SJCRH30 (cell line): Measurements from ENCODE around the gene MYRFL. TPM values are rescaled to one million over a fixed set of nuclear protein-coding genes. Genes with fewer than 3 reads are reported as not detected.
"Not testable (repeated sequence)": the region's sequence is repeated elsewhere in the genome, so short reads cannot be mapped to it uniquely, and the experiment has no call there.

ENCODE experiments used
- DNase-seq, 2 experiments: peaks; one replicate each; pipeline ENCODE4 v3.0.0-alpha.2; 2015 to 2020
- H3K27ac ChIP-seq: fragments of 250-450 bp; sonication (Bioruptor Pico); 2 replicates; pipeline ENCODE4 v1.5.1; 2020; ENCODE audit warnings: mild to moderate bottlenecking, moderate library complexity
- H3K27me3 ChIP-seq: fragments of 250-450 bp; sonication (Bioruptor Pico); 2 replicates; pipeline ENCODE4 v1.5.1; 2020; ENCODE audit warnings: mild to moderate bottlenecking, moderate library complexity
- H3K36me3 ChIP-seq: fragments of 250-450 bp; sonication (Bioruptor Pico); 2 replicates; pipeline ENCODE4 v1.5.1; 2020; ENCODE audit warnings: mild to moderate bottlenecking, moderate library complexity
- H3K4me1 ChIP-seq: fragments of 250-450 bp; sonication (Bioruptor Pico); 2 replicates; pipeline ENCODE4 v1.5.1; 2020; ENCODE audit warnings: mild to moderate bottlenecking, moderate library complexity
- H3K4me3 ChIP-seq: fragments of 250-450 bp; sonication (Bioruptor Pico); 2 replicates; pipeline ENCODE4 v1.5.1; 2020; ENCODE audit warnings: mild to moderate bottlenecking, moderate library complexity
- H3K9me3 ChIP-seq: fragments of 250-450 bp; sonication (Bioruptor Pico); replicated peaks from 2 replicates; pipeline ENCODE4 v1.5.1; 2020; ENCODE audit warnings: mild to moderate bottlenecking, moderate library complexity
- total RNA-seq: library from RNA; depleted of rRNA; stranded (reverse); fragments of >200 nt; shearing (Covaris generic); gene quantifications from 2 replicates; pipeline ENCODE4 v1.2.3, GENCODE V29; 2014

MYRFL gene
- total RNA-seq, 1 experiment from 2014 or later, result not detected

DNA sequence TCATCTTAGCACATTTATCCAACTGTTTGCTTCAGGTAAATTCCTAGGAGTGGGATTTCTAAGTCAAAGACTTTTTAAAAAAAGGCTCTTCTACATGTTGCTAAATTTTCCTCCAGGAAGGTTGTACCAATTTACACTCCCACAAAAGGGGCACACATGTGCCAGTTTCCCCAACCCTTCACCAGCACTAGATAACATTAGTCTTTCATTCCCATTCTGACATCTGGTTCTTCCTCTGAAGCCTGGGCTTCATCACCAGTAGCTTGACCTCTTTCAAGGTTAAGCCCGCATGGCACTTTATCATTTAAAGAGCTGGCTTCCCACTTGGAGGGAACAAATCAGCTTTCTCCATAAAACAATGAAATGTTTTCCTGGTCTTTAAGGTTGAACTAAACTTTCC lies 168.4 kb downstream of the MYRFL start:
- Histone ChIP-seq H3K36me3 (no peaks in the 10 kb centered on the region), H3K4me1 (peaks cover 17% of the 10 kb centered on the region), H3K27me3 (no peaks in the 10 kb centered on the region), H3K9me3 (peaks cover 6% of the 10 kb centered on the region; the same call in 1 of the 2 replicates), H3K4me3 (no peak overlapping the region), H3K27ac (no peak overlapping the region)
- no peak for DNase-seq

DNA sequence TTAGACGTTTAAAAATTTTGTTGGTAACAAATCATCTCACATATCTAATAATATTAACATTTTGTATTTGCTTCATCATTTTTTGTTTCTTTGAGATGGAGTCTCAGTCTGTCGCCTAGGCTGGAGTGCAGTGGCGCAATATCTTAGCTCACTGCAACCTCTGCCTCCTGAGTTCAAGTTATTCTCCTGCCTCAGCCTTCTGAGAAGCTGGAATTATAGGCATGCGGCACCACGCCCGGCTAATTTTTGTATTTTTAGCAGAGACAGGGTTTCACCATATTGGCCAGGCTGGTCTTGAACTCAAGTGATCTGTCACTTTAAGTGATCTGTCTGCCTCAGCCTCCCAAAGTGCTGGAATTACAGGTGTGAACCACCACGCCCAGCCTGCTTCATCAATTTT lies 169.1 kb downstream of the MYRFL start:
- not testable (repeated sequence) for H3K36me3 ChIP-seq, DNase-seq, H3K27me3 ChIP-seq, H3K4me3 ChIP-seq, H3K27ac ChIP-seq, H3K9me3 ChIP-seq
- H3K4me1 ChIP-seq, result peaks cover 14% of the 10 kb centered on the region

DNA sequence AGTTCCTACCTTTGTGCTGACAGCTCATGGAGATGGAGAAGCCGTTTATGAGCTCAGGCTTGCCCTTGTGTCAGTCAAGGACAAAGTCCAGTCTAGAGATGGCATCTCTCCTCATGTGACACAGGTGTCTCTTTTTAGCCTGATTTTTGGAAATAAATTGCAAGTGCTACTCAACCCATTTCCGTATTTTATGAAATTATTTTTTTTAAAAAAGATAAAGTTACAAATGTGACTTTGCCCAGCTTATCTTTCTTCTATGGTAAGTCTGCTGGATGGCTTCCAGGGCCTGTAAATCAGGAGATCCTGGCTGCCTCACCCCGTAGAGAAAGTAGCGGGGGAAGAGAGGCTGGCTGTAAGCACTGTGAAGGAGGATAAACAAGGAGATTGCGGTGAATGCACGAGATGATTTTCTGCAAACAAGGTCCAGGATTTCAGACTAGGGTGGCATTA lies 169.7 kb downstream of the MYRFL start:
- Histone ChIP-seq H3K4me3 (no peak overlapping the region), H3K9me3 (peaks cover 6% of the 10 kb centered on the region; the same call in 1 of the 2 replicates), H3K36me3 (no peaks in the 10 kb centered on the region), H3K27me3 (no peaks in the 10 kb centered on the region), H3K4me1 (peaks cover 14% of the 10 kb centered on the region), H3K27ac (no peak overlapping the region)
- no peak for DNase-seq

DNA sequence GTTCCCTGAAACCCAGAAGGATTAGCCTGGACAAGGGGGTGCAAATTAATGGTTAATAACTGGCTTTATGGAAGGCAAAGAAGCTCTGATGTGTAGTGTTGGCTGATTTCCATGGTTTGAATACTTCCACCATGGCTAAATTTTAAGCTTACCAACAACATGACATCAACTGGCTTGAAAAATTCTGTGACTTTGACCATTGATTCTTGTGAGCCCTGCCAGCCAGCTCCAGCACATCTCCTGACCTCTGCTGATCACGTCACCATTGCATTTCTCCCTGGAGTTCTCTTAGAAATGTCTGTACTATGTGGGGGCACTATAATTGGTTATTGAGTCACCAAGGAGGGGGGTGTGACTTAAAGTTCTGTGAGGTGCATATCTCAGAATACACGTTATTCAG lies 171.2 kb downstream of the MYRFL start:
- H3K9me3 ChIP-seq, result 0 out of 2 replicates have a peak, but pooled peaks cover 6% of the 10 kb centered on the region
- no peaks in the 10 kb centered on the region for H3K36me3 ChIP-seq
- H3K4me3 ChIP-seq, result no peak overlapping the region
- no peak overlapping the region for H3K27ac ChIP-seq
- H3K4me1 ChIP-seq, result peaks cover 7% of the 10 kb centered on the region
- no peaks in the 10 kb centered on the region for H3K27me3 ChIP-seq
- DNase-seq, result no peak

DNA sequence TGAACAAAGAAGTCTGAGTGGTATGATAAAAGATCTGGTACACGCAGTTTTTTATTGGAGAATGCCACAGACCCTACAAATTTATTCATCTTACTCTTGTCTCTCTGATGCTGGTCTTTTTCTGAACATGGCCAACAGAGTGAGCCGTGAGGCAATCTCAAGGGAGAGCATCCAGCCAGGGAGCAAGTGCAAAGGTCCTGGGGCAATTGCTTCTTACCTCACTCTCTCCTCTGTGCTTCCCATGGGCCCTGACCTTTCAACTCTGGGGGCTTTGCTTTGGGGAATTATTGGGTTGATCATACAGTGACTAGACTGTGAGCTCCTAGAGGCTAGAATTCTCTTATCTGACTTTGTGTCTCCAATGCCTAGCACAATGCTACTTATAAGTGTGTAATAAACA lies 171.7 kb downstream of the MYRFL start:
- no peaks in the 10 kb centered on the region for H3K36me3 ChIP-seq
- peaks cover 3% of the 10 kb centered on the region for H3K4me1 ChIP-seq
- H3K4me3 ChIP-seq, result no peak overlapping the region
- no peak for DNase-seq
- H3K9me3 ChIP-seq, result 0 out of 2 replicates have a peak, but pooled peaks cover 6% of the 10 kb centered on the region
- no peak overlapping the region for H3K27ac ChIP-seq
- no peaks in the 10 kb centered on the region for H3K27me3 ChIP-seq

DNA sequence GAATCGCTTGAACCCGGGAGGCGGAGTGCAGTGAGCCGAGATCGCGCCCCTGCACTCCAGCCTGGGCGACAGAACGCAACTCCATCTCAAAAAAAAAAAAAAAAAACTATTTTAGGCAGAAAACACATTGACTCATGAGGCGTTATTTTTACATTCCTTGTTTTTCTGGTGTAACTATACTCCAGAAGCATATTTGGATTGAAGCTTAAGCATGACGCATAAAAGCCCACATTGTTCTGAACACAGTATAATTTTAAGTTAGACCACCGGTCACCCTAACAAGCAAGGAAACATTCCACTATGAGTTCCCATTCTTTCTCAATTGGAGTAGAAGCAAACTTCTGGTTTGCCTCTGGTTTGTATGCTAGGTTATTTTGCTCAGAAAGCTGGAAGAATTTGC lies 173.0 kb downstream of the MYRFL start:
- Histone ChIP-seq H3K27me3 (no peaks in the 10 kb centered on the region), H3K36me3 (no peaks in the 10 kb centered on the region), H3K9me3 (0 out of 2 replicates have a peak, but pooled peaks cover 5% of the 10 kb centered on the region), H3K4me1 (peaks cover 10% of the 10 kb centered on the region), H3K4me3 (no peak overlapping the region), H3K27ac (no peak overlapping the region)
- DNase-seq, result no peak

DNA sequence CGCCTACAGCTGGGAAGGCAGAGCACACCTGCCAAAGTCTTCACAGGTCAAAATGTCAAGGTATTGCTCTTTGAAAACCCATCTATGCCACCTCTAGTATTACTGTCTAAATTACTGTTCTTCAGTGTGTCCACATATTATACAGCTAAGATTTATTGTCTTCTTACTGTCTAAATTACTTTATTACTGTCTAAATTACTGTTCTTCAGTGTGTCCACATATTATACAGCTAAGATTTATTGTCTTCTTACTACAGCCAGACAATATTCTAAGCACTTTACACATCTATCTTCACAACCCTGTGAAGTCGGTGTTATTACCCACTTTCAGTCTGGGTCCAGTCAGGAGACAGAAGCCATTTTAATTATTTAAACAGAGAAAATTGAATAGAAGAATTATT lies 173.9 kb downstream of the MYRFL start:
- H3K27ac ChIP-seq, result no peak overlapping the region
- H3K4me3 ChIP-seq, result no peak overlapping the region
- peaks cover 15% of the 10 kb centered on the region for H3K4me1 ChIP-seq
- no peak for DNase-seq
- no peaks in the 10 kb centered on the region for H3K36me3 ChIP-seq
- H3K27me3 ChIP-seq, result no peaks in the 10 kb centered on the region
- H3K9me3 ChIP-seq, result no peaks in the 10 kb centered on the region

DNA sequence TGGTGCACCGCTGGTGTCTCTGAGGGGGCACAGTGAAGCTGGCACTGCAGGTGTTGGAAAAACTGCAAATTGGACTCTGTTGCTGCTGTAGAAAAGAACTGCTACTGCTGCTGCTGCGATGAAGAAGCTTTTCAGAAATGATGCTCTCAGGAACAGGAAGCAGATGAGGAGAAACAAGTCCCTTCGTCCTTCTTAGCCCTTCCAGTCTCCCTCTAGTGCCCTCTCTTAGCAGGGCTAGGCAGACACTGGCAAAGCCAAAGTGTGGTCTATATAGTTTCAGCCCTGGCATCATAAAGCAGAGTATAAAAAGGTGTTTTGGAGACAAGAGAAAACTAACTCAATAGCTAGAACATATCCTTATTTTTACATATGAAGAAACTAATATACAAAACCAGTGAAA lies 174.5 kb downstream of the MYRFL start:
- no peak overlapping the region for H3K4me3 ChIP-seq
- H3K9me3 ChIP-seq, result no peaks in the 10 kb centered on the region
- H3K27me3 ChIP-seq, result no peaks in the 10 kb centered on the region
- H3K27ac ChIP-seq, result no peak overlapping the region
- H3K36me3 ChIP-seq, result no peaks in the 10 kb centered on the region
- no peak for DNase-seq
- H3K4me1 ChIP-seq, result peaks cover 15% of the 10 kb centered on the region

DNA sequence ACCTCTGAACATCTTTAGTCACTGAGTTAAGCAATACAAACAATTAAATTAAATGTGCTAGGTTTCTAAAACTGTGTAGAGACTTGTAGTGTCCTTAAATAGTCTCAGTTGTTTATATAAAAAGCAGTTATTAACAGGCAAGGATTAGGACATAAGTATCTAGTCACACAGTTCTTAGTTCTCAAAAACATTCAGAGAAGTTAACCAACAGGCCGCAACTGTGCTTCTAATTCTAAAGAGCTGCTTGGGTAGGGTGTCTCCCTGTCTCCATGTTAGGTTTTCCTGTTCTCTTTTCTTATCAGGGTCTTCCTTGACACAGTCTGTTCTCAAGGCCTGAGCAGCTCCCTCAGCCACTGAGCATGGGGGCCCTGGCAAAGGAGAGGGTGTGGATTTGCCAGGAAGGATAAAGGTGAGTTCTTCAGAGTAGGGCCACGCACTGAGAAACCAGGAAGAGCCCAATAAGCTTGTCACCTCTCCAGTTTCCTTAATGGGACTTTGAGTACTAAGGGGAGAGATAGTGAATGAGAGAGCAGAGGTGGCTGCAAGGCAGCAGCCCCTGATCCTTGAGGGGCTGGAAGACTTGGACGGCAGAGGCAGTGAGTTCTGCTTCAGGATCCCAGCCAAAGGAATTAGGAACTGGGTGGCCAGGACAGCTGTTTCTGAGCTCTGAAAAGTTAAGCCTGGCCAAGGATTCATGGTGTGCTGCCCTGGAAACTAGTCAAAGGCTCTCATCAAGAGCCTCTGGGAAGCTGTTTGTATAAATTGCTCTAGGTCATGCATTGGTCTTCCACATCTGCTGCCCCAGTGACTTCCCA lies 177.3 kb downstream of the MYRFL start:
- peak; percentile 73 to 88 for DNase-seq
- Histone ChIP-seq H3K36me3 (no peaks in the 10 kb centered on the region), H3K27me3 (no peaks in the 10 kb centered on the region), H3K27ac (peak overlapping the region; percentile 61), H3K4me1 (peaks cover 32% of the 10 kb centered on the region), H3K9me3 (no peaks in the 10 kb centered on the region), H3K4me3 (no peak overlapping the region)

DNA sequence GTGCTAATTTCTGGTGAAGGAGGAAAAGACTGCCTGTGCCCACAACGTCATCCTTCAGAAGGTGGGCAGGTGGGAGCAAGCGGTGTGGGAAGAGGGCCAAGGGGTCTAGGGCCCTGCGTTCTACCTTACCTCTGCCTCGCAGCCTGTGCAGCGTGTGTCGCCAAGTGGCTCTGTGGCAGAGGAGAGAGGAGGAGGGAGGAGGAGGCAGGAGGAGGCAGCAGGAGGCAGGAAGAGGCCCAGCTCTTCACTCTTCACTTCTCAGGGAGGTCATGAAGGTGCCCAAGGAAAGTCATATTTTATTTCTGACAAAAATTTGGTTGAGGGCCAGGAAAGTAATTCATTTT lies 177.9 kb downstream of the MYRFL start:
- H3K27ac ChIP-seq, result peak overlapping the region; percentile 61
- H3K4me1 ChIP-seq, result peaks cover 32% of the 10 kb centered on the region
- H3K9me3 ChIP-seq, result no peaks in the 10 kb centered on the region
- no peak overlapping the region for H3K4me3 ChIP-seq
- H3K36me3 ChIP-seq, result no peaks in the 10 kb centered on the region
- H3K27me3 ChIP-seq, result no peaks in the 10 kb centered on the region
- DNase-seq, result no peak

DNA sequence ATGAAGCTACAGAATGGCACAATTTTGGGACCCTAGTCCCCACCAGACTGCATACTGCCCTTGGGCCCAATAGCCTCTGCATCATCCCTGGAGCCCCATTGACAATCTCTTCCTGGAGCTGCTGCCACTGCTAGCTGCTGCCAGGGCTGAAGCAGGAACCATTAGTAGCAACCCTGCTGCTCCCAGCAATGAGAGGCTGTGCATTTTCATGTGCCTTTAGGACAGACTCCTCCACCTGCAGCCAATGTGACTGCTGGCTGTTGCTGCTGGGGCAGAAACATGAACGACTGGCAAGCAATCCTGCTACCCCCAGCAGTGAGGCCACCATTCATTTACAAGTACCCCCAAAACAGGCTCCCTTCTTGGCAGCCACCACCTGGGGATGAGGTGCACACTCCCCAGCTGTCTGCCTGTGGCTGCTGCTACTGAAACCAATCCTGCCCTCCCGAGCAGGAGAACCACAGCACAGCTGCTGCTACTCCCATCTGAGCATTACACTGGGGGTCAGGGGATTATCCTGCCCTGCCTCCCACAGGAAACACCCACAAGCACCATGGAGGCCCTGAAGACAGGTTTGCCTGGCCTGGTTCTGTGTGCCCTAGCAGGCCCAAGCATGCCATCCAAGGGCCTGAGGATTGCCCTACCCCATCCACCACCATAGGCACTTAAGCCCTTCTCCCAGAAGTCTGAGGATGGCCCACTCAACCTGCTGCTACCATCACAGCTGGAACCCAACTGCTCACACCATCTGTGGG lies 181.0 kb downstream of the MYRFL start:
- H3K36me3 ChIP-seq, result no peaks in the 10 kb centered on the region
- peak; percentile 79 to 82 for DNase-seq
- H3K9me3 ChIP-seq, result no peaks in the 10 kb centered on the region
- no peaks in the 10 kb centered on the region for H3K27me3 ChIP-seq
- H3K27ac ChIP-seq, result no peak overlapping the region
- H3K4me3 ChIP-seq, result no peak overlapping the region
- H3K4me1 ChIP-seq, result peaks cover 32% of the 10 kb centered on the region

DNA sequence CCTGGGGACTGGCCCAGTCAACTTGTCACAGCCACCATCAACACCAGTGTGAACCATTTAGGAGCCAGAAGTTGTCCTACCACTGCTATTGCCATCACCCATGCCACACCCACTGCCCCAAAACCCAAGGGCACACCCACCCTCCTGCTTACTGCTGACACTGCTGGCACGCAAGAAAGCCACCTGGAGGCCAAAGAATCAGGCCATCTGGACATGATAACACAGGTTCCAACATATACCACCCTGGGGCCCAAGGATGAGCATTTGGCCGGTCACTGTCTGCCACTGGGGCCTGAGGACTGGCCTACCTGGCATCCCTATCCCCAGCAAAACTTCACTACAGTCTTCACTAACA lies 181.6 kb downstream of the MYRFL start:
- Histone ChIP-seq H3K27me3 (no peaks in the 10 kb centered on the region), H3K4me3 (no peak overlapping the region), H3K9me3 (no peaks in the 10 kb centered on the region), H3K27ac (no peak overlapping the region), H3K36me3 (no peaks in the 10 kb centered on the region), H3K4me1 (peaks cover 32% of the 10 kb centered on the region)
- no peak for DNase-seq

DNA sequence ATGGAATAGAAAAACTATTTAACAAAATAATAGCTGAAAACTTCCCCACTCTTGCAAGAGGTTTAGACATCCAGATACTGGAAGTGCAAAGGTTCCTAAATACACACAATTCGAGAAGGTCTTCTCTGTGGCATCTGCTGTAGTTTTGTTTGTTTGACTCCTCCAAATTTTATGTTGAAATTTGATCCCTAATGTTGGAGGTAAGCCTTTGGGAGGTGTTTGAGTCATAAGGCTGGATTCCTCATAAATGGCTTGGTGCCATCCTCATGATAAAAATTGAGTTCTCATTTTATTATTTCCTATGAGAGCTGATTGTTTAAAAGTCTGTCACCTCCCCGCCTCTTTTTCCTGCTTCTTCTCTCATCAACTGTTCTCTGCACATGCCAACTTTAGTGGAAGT lies 182.7 kb downstream of the MYRFL start:
- peaks cover 25% of the 10 kb centered on the region for H3K4me1 ChIP-seq
- no peak overlapping the region for H3K4me3 ChIP-seq
- no peaks in the 10 kb centered on the region for H3K9me3 ChIP-seq
- no peaks in the 10 kb centered on the region for H3K36me3 ChIP-seq
- H3K27me3 ChIP-seq, result no peaks in the 10 kb centered on the region
- H3K27ac ChIP-seq, result no peak overlapping the region
- no peak for DNase-seq
